Measurements from ENCODE around the gene ERN2.

DNA sequence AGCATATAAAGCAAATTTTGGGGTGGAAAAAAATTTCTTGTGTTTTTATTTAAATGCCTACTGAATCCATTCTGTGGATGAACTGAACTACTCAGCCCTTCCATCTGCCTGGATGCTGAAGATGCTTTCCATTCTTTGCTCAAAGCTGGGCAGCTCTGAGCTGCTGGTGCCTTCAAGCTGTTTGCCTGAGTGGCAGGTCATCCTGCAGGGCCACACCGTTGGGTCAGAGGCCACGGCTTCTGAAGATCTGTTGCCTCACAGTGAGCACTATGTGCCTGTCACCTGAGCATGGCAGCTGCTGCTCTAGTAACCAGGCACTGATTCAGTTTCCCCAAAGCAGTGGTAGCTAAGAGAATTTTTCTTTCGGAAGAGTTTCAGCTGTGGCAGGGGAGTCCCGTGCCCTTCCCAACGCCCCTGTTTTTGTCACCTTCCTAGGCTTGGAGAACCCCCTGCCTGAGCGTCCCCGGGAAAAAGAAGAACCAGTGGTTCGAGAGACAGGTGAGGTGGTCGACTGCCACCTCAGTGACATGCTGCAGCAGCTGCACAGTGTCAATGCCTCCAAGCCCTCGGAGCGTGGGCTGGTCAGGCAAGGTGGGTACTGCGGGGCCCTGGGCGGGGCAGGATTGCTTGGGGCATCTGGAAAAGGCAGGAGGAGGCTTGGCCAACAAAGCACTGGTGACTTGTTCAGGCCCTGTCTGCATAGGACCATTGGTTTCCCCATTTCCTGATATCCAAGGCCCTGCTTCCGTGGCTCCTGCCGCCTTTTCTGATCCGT is 25.8 kb downstream of the ERN2 start:
- TF ChIP-seq CTCF (IDR thresholded peaks at IDR 0.05; ENCODE audit: low read depth, low read length, poor library complexity, severe bottlenecking) (no peak), EZH2phosphoT487 (IDR thresholded peaks at IDR 0.05; ENCODE audit: borderline replicate concordance, low read length) (no peak)
